HG03520 (cell line): Measurements from ENCODE around the gene TRIM68.

Source experiments
- ATAC-seq: cut with Tn5 transposase; IDR thresholded peaks from one replicate; pipeline ENCODE4 v1.9.1; 2021; ENCODE audit warnings: mild to moderate bottlenecking, moderate library complexity; ENCODE audit not compliant: unreplicated experiment

TRIM68 gene, protein sequence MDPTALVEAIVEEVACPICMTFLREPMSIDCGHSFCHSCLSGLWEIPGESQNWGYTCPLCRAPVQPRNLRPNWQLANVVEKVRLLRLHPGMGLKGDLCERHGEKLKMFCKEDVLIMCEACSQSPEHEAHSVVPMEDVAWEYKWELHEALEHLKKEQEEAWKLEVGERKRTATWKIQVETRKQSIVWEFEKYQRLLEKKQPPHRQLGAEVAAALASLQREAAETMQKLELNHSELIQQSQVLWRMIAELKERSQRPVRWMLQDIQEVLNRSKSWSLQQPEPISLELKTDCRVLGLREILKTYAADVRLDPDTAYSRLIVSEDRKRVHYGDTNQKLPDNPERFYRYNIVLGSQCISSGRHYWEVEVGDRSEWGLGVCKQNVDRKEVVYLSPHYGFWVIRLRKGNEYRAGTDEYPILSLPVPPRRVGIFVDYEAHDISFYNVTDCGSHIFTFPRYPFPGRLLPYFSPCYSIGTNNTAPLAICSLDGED

DNA sequence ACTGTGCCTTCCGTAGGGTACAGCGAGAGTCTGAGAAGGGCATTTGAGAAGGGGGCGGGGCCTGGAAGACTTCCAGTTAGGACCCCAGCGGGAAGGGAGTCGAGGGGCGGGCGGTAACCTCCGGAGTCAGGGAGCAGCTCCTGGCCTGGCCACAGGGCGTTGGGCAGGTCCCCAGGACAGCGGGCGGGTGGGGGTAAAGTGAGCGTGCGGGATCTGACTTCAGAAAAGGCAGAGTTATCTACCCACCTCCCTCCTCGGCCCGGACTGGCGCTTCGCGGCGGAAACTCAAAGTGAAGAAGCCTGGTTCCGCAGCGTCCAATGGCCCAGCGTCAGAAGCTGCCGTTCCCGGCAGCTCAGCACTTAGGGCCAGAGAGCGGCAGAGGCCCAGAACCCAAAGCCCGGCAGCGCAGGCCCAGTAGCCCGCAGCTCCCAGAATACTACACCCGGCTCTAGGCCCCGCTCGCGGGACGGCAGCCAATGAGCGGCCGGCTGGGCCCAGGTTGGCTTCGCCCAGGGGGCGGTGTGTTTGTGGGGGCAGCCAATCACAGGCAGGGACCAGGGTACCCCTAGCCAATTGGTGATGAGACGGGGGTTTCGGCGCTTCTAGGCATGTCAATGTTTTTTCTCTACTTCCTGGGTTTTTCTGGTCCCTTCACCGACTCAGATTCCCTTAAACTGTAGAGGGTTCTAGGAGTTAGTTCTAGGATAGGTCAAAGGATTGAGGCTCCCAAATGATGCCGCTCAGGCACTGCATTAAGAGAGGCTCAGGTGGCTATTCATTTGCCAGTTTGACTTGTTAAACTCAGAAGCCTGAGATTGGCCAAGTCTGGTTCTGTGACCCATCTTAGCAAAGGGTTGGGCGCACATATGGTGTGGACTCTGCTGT is at the start of gene TRIM68:
TRIM68 (minus strand) TSS at position 451 of the 886 bp plus-strand sequence. CDS start 2,727 bp downstream, outside the sequence.
- ATAC-seq = peak; percentile 100

DNA sequence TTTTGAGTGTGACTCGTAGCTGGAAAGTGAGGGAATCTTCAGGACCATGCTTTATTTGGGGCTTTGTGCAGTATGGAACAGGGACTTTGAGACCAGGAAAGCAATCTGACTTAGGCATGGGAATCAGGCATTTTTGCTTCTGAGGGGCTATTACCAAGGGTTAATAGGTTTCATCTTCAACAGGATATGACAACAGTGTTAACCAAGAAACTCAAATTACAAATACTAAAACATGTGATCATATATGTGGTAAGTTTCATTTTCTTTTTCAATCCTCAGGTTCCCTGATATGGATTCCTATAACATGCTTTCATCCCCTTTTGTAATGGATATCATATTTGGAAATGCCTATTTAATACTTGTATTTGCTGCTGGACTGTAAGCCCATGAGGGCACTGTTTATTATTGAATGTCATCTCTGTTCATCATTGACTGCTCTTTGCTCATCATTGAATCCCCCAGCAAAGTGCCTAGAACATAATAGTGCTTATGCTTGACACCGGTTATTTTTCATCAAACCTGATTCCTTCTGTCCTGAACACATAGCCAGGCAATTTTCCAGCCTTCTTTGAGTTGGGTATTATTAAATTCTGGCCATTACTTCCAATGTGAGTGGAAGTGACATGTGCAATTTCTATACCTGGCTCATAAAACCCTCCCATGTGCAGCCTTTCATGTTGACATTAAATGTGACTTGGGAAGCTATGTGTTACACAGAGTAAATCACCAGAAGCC is 46.8 kb upstream of the TRIM68 start:
- no peak for ATAC-seq

DNA sequence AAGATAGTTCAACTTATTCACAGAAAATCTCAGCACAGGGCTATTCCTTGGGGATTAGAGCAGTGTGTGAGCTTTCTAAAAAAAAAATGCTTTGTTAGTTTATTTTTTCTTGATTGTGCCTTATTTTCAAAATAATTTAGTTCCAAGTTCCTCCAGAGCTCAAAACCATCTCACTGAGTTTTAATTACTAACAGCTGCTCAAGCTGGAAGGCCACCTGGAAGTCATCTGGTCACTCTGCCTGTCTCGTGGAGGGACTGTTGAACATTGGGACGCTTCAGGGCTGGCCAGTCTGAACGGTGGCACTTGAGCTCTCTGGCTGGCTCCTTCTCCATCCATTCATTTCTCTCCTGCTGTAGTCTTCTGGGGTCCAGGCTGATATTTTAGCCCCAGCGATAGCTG is 39.7 kb upstream of the TRIM68 start:
- ATAC-seq = no peak

DNA sequence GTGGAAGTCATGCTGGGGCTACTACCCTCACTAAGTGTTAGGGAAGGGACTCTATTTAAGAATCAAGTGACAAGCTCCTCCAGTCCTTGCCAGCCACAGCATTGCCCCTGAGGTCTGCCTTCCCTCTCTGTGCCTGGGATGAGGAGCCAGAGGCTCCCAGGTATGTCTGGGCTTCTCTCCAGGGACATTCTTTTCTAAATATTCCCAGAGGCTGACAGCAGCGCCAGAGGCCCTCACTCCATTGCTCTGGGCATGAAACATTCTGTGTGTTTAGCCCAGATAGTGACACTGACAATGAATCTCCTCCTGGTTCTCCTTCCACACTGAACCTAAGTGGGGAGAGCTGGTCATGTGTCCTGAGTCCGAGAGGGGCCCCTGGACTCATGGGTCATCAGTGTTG is 37.9 kb upstream of the TRIM68 start:
- no peak for ATAC-seq

DNA sequence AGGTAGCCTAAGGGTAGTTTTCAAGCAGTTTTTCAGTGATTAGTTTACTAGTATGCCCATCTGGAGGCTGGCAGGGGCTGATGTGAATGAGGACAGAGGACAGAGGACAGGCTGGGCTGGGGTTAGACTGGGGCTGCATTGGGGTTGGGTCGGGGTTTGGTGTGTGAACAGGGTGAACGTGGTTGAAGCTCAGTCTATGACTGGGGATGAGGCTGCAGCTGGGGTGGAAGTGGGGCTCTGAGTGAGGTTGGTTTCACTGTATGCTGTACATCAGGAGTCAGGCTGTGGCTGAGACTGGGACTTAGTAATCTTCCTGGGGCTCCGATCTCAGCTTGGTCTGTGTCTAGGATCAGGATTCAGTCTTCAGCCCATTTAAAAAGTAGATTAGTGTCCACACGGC is 36.2 kb upstream of the TRIM68 start:
- ATAC-seq = no peak

DNA sequence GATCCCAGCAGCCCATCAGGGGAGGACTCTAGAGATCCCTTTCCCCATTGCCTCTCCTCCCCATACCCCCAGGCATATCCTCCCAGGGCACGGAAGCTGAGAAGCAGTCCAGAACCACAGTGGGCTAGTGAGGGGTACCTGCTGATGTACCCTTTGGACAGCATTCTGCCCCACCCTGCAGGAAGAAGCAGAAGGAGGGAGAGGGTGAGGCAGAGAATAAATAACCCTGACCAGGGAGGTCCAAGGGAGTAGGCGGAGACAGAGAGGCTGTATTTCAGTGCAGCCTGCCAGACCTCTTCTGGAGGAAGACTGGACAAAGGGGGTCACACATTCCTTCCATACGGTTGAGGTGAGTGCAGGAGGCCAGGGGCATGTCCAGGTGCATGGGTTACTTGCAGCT is 35.7 kb upstream of the TRIM68 start, which contains the start of gene OR51E1:
OR51E1 (plus strand) TSS at position 301 of the 400 bp plus-strand sequence. CDS start 8,545 bp downstream, outside the sequence.
- no peak for ATAC-seq

DNA sequence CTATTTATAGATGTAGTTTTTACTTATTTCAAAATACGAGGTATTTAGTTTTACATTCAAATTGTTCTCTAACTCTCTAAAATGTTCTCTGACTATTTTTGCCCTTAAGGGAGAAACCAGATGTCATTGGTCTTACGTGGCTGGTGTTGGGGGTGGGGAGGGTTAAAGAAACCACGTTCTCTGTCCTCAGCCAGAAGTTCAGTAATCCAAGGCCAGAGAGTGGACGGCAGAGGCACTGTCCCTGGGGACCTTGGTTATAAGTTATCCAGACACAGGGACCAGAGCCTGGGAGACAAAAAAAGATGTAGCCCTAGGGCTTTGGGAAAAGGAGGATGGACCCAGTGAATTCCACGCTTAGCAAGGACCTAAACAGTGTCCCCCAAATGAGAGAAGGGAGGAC is 35.0 kb upstream of the TRIM68 start:
- no peak for ATAC-seq

DNA sequence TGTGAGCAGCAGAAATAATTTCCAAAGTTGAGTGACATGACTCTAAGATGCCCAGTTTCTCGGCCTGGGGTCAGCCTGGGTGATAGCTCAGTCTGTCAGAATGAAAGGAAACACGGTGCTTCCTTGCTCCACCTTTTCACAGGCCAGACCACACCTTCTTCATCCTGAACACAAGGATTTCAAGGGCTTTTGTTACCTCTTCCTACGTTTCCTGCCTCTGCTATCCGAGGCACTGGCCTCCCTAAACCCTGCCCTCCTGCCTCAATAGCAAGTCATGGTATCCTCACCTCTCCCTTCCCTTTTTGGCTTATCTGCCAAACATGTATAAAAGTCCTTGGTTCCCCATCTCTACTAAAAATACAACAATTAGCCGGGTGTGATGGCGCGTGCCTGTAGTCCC is 34.0 kb upstream of the TRIM68 start:
- no peak for ATAC-seq

DNA sequence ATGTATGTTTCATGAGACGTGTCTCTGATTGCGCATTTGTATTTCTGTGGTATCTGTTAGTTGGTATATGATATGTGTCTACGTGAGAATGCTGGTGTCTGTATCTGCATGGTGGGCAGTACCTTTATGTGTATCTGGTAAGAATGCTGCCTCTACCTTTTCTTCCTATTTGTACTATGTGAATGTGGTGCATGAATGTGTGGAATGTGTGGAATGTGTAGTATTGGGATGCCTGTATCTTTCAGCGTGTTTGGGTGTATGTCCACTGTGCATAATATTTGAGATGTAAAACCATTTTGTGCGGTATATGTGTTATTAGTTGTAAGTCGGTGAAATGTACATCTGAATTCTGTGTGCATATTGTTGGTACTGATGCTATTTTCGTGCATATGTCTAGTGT is 33.5 kb upstream of the TRIM68 start:
- no peak for ATAC-seq

DNA sequence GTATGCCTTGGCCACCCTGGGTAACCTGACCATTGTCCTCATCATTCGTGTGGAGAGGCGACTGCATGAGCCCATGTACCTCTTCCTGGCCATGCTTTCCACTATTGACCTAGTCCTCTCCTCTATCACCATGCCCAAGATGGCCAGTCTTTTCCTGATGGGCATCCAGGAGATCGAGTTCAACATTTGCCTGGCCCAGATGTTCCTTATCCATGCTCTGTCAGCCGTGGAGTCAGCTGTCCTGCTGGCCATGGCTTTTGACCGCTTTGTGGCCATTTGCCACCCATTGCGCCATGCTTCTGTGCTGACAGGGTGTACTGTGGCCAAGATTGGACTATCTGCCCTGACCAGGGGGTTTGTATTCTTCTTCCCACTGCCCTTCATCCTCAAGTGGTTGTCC is 31.9 kb upstream of the TRIM68 start:
- no peak for ATAC-seq

DNA sequence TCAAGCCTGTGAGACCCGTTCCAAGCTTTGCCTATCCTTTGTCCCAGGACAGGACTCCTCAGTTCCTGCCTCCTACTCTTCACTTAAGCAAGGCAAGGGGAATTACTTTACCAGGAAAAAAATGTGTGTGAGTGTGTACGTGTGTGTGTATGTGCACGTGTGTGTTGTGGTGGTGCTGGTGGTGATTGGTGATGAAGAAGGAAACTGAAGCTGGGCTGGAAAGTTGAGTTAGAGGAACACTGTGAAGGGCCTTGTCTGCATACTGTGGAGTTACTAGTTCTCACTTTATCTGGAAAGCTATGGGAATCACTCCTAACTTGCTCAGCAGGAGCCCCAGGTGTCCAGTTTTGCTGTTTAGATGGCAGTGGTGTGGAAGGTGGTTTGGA is 29.6 kb upstream of the TRIM68 start:
- no peak for ATAC-seq

DNA sequence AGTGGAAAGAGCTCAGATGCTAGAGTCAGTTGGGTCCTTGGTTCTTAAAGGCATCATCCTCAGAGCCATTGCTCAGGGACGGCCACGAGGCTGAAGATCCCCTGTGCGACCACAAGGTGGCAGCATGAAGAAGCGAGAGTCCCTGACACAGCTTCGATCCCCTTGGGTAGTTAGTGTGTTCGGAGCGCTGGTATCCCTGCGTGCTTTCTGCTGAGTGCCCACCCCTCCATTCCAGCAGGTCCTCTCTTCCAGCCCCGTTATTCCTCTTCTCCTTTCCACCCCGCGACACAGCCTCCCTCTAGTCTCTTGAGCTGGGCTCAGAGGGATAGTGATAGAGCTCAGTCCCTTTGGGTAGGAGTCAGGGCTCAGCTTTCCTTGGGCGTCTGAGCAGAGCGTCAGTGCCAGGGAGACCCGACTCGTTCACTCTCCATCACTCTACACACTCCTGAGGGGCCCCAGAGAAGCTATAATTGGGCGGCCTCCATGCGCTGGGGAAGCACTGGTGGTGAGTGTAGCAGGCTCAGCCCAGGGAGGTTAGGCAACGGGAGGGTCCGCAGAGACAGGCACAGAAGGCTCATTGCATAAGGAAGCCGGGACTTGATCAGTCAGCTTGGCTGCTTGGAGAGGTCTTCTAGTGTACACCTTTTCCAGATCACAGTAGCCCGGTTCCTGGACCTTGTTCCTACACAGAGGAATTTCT is 29.1 kb upstream of the TRIM68 start, which contains the start of gene OR51D1:
OR51D1 (plus strand) TSS at position 516 of the 700 bp plus-strand sequence. CDS start 2,314 bp downstream, outside the sequence.
- ATAC-seq = peak; percentile 97

DNA sequence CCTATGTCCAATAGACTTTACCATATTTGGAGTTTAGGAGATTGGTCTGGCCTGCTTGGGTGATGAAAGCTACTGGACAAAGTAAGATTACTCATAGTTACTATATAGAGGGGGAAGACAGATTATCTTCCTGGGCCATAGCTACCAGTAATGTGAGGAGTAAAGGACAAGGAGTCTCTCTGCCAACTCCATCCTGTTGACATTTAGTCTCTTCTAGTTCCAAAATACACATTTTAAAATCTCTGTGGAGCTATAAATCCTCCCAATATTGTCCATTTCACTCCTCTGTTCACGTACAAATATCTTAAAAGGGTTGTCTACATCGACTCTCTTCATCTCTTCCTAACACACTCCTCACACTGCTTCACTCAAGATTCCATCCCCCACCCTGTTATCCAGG is 28.1 kb upstream of the TRIM68 start:
- no peak for ATAC-seq

DNA sequence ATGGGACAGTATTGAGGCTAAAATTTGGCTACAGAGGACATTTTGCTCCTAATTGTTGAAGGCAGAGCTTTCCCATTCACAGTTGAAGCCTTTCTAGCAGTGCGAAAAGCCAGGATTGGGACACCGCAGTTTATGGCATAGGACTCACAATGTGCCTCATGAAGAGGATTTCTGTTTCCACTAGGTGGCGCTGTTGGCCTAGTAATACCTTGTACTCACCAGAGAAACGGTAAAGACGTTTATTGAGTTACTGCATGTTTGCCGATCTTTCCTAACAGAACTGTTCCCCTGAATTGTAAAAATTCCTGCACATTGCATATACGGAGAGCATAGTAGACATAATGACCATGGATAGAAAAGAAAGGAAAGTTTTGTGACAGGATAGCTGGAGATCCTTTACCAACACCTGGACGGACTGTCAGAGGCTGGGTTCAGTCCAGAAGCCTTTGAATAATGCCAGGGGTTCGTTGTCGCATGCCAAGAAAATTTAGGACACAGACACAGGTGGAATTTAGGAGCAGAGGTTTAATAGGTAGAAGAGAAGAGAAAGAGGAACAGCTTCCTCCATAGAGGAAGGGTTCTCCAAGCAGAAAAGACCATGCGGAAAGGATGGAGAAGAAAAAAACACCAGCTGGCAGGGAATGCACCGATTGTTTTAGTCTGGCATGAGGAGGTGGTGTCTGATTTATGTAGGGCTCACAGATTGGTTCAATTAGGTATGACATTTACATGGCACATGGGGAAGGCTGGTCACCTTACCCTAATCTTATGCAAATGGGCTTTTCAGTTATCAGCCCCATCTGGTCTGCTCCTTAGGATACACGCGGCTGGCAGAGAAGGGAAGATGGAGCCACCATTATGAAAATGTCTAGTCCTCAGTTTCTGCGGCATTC is 18.4 kb upstream of the TRIM68 start:
- ATAC-seq = peak; percentile 77

DNA sequence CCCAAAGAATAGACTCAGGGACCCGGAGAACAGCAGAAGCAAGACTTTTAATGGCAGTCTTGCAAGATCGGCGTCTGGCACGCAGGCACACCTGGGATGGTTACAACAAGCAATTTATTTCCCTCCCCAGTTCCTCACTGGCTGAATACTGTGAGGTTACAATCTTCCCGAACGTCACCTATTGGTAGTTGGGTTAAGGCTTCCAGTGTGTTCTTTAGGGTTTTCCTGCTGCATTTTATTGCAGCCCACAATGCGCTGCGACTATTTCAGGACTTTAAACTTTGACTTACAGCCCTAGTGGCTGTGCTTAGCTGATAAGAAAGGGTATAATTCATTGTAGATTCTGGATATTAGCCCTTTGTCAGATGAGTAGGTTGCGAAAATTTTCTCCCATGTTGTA is 11.5 kb upstream of the TRIM68 start:
- no peak for ATAC-seq

DNA sequence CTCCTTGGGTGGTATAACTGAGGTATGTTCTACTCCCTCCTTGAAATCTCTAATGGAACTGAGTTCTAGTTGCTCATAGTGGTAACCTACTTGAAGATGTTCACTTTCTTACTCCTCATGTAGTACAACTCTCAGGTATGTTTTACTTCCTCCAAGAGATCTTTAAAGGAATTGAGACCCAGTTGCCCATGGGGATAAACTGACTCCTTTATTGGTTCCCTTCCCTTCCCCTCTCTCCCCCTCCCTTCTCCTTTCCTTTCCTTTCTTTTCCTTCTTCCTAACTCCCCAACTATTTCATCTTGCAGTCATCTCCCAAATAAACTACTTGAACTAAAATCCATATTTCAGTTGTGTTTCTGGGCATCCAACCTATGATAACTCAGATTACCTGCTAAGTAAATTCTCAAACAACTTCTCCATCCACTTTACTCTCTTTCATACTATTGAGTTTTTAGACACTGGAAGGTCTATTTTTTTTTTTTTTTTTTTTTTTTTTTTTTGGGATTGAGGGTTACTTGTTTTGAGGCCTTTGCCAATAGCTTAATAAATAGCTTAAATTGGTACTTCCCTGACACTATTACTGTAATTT is 7.9 kb upstream of the TRIM68 start:
- no peak for ATAC-seq

DNA sequence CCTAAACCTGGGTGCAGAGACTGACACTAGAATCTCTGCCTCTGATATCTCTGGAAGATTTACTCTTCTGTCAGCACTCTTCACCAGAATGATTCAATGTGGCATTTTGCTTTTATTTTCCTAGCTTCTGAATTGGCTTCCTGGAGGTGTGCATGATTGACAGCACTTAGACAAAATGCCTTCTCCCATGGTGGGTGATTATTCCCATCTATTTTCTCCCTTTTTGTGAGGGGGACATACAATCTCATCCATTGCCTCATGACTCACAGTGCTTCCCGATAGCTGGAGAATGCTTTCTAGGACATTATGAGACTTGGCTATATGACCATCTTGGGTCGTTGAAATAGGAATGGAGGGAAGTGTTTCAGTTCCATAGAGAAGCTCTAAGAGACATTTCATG is 4.0 kb upstream of the TRIM68 start:
- no peak for ATAC-seq

DNA sequence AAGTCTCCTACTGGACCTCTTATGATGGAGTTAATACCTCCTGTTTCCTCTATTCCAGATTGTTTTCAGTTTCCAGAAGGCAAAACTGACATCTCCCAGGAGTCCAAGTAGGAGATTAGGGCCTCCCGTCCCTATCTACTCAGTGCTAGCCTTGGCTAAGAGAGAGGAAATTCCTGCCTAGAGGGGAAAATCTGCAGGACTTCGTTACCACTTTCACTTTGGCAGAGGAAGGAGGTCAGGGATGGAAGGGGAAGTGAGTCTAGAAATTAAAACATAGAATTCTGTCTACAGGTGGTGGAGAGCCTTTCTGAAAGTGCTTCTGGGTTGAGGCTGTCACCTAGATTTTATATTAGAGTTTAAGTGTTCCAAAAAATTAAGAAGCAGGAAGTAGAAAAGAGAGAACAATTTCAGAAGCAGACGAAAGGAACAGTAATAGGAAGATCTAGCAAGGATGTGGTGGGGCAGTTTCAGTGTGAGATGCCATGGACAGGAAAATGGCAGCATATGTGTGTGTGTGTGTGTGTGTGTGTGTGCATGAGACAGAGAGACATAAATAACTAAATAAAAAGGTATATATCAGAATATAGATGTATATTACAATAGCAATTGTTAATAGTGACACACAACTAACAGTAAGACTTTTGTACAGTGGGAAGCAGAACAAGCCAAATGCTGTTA is 2.4 kb upstream of the TRIM68 start:
- no peak for ATAC-seq
